Retinal pigment epithelial cell (primary cell): ENCODE data around the gene NBEAL2.

Source experiments
- DNase-seq: peaks from one replicate; pipeline ENCODE4 v3.0.0-alpha.2; 2010; ENCODE audit warnings: low read depth
- H3K4me3 ChIP-seq: 2 replicates; pipeline ENCODE4 v1.5.1; 2011; ENCODE audit warnings: mild to moderate bottlenecking, low read length, control low read depth, moderate library complexity
- CTCF ChIP-seq: conservative IDR thresholded peaks from 2 replicates; pipeline ENCODE4 v1.5.1; 2011; ENCODE audit warnings: low read depth, low read length, control low read depth, inconsistent platforms

Gene NBEAL2

GRCh38 chr3:47002171-47003055 is 22.9 kb downstream of the NBEAL2 start:
- no peak overlapping the region for H3K4me3 ChIP-seq
- TF ChIP-seq CTCF = peak; percentile 12
- no peak for DNase-seq

GRCh38 chr3:47003056-47003410 is 23.6 kb downstream of the NBEAL2 start:
- H3K4me3 ChIP-seq = no peak overlapping the region
- DNase-seq = no peak
- no peak for TF ChIP-seq CTCF

- TF ChIP-seq CTCF = no peak
- H3K4me3 ChIP-seq = no peak overlapping the region
- DNase-seq = no peak
These were observed 24.2 kb downstream of the NBEAL2 start for GRCh38 chr3:47003461-47004368.

- no peak for TF ChIP-seq CTCF
- no peak overlapping the region for H3K4me3 ChIP-seq
- DNase-seq = no peak
These were observed 25.1 kb downstream of the NBEAL2 start for GRCh38 chr3:47004369-47005211.

GRCh38 chr3:47005212-47006144 is 26.0 kb downstream of the NBEAL2 start:
- no peak for DNase-seq
- no peak overlapping the region for H3K4me3 ChIP-seq
- TF ChIP-seq CTCF = no peak

GRCh38 chr3:47006145-47006651 is 26.7 kb downstream of the NBEAL2 start:
- no peak for TF ChIP-seq CTCF
- DNase-seq = no peak
- no peak overlapping the region for H3K4me3 ChIP-seq
